Transverse colon (tissue), 4 donors: ENCODE measurements around the gene ATP10D. TPM values are rescaled to one million over a fixed set of nuclear protein-coding genes. Genes with fewer than 3 reads are reported as not detected.

Experiments used
- DNase-seq: peaks from one replicate; pipeline ENCODE4 v3.0.0-alpha.2; 2019
- H3K27ac ChIP-seq, 4 donors: fragments of 200-600 bp; sonication (generic); 2 replicates each; pipeline ENCODE4 v1.5.1; 2016 to 2018; ENCODE audit warnings: inconsistent platforms in 4 of 4
- H3K27me3 ChIP-seq: fragments of 200-600 bp; sonication (generic); 2 replicates; pipeline ENCODE4 v1.5.1; 2017; ENCODE audit warnings: inconsistent platforms
- H3K36me3 ChIP-seq, 4 donors: fragments of 200-600 bp; sonication (generic); 2 replicates each; pipeline ENCODE4 v1.5.1; 2017 to 2019; ENCODE audit warnings: inconsistent platforms in 4 of 4
- H3K4me1 ChIP-seq, 4 donors: fragments of 200-600 bp; sonication (generic); 2 replicates each; pipeline ENCODE4 v1.5.1; 2017 to 2020; ENCODE audit warnings: inconsistent platforms in 4 of 4
- H3K4me3 ChIP-seq, 4 donors: fragments of 200-600 bp; sonication (generic); 1 replicate in 1 of 4; 2 replicates in 3 of 4; pipeline versions ENCODE4 v1.5.1 to v1.6.1; 2017 to 2019; ENCODE audit warnings: inconsistent platforms in 4 of 4
- H3K9me3 ChIP-seq, 2 donors: fragments of 200-600 bp; sonication (generic); 2 replicates each; pipeline ENCODE4 v1.5.1; 2017 to 2019; ENCODE audit warnings: inconsistent platforms in 2 of 2
- CTCF ChIP-seq, 5 experiments: fragments of 200-600 bp in 3 of 5; fragments of 450-650 bp in 2 of 5; sonication (generic) in 3 of 5; IDR thresholded peaks; 1 replicate in 2 of 5; 2 replicates in 3 of 5; pipeline ENCODE4 v1.5.1; 2016 to 2017; ENCODE audit warnings: antibody characterized with exemption in 5 of 5, inconsistent platforms in 3 of 5, mild to moderate bottlenecking in 2 of 5, moderate library complexity in 1 of 5
- EP300 ChIP-seq: sonication (generic); formaldehyde crosslinking; IDR thresholded peaks from one replicate; pipeline ENCODE4 v1.6.1; 2017; ENCODE audit warnings: antibody characterized with exemption, low read depth
- POLR2A ChIP-seq: fragments of 450-650 bp; IDR thresholded peaks from one replicate; pipeline ENCODE4 v1.6.1; 2016; ENCODE audit warnings: antibody characterized with exemption, mild to moderate bottlenecking, moderate library complexity
- POLR2AphosphoS5 ChIP-seq, 3 donors: sonication (generic); formaldehyde crosslinking; IDR thresholded peaks; one replicate each; pipeline ENCODE4 v1.6.1; 2016; ENCODE audit warnings: antibody characterized with exemption in 3 of 3
- WGBS, 2 donors: methylation state at CpG; one replicate each; pipeline ENCODE4 v1.1.5; 2018; ENCODE audit warnings: low coverage in 1 of 2; 5-methylcytosine and 5-hydroxymethylcytosine counted together
- in situ Hi-C, 4 donors: fragments of 200-750 bp; cut with MboI; loops; one replicate each; pipeline versions ENCODE4 v1.15.0 to v1.15.1; 2017; ENCODE audit warnings: low sequenced_read_pairs in 3 of 4, low pct_ligation_motif_present in 1 of 4, low pct_unique_long_range_greater_than_20kb in 1 of 4
- intact Hi-C: fragments of 100-400 bp; cut with DNase I; formaldehyde crosslinking; loops from one replicate; pipeline ENCODE4 v1.15.1; 2023; ENCODE audit warnings: low total_unique reads
- total RNA-seq, 4 donors: library from RNA; depleted of rRNA; stranded (reverse); fragments of >200 nt; gene quantifications; one replicate each; pipeline ENCODE4 v1.1.0, GENCODE V29; 2016

ATP10D gene
- total RNA-seq, 4 donors from 2014 or later, result 3.8 to 14.1 (median 7.7) TPM

DNA sequence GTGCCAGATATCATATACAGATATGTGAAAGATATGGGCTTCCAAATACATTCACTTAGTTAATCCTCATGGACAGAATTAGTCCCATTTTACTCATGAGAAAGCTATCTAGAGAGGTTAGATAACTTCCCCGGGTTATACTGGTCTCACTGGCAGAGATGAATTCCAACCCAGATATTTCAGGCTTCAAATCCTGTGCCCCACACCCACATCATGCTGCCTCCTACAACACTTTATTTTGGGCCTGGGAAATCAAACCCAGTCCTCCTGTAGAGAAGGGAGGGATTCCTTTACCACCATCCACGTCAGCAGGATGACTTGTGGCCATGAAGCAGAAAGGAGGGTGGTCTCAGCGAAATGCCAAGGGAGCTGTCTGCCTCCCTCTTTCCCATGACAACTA, 113.8 kb downstream of the ATP10D start:
- DNase-seq, result no peak
- no peaks in the 10 kb centered on the region for H3K9me3 ChIP-seq
- 80 to 91% methylated on average over 1 to 3 of the region's 3 CpGs for WGBS, 2 donors
- H3K36me3 ChIP-seq, result no peaks in the 10 kb centered on the region
- in situ Hi-C loops, result no loop called here
- TF ChIP-seq CTCF (IDR thresholded peaks at IDR 0.05), result no peak
- TF ChIP-seq POLR2AphosphoS5 (IDR thresholded peaks at IDR 0.05), result no peak
- no peak for TF ChIP-seq POLR2A
- TF ChIP-seq EP300, result no peak
- H3K27ac ChIP-seq, result no peak overlapping the region
- no peaks in the 10 kb centered on the region for H3K27me3 ChIP-seq
- no peaks in the 10 kb centered on the region for H3K4me1 ChIP-seq
- intact Hi-C loops, result no loop called here
- H3K4me3 ChIP-seq, result no peak overlapping the region

- TF ChIP-seq CTCF (IDR thresholded peaks at IDR 0.05), result no peak
- no peak for TF ChIP-seq POLR2A
- no peak for TF ChIP-seq EP300
- no peak for TF ChIP-seq POLR2AphosphoS5 (IDR thresholded peaks at IDR 0.05)
- no peaks in the 10 kb centered on the region for H3K36me3 ChIP-seq
- H3K9me3 ChIP-seq, result no peaks in the 10 kb centered on the region
- WGBS, 2 donors, result 87 to 88% methylated on average over 3 of the region's 3 CpGs
- no peak overlapping the region for H3K4me3 ChIP-seq
- intact Hi-C loops (no loop called here), in situ Hi-C loops (no loop called here)
- no peaks in the 10 kb centered on the region for H3K27me3 ChIP-seq
- no peak for DNase-seq
- no peak overlapping the region for H3K27ac ChIP-seq
- H3K4me1 ChIP-seq, result no peaks in the 10 kb centered on the region
These were observed 121.4 kb downstream of the ATP10D start for GRCh38 chr4:47606482-47606881.

DNA sequence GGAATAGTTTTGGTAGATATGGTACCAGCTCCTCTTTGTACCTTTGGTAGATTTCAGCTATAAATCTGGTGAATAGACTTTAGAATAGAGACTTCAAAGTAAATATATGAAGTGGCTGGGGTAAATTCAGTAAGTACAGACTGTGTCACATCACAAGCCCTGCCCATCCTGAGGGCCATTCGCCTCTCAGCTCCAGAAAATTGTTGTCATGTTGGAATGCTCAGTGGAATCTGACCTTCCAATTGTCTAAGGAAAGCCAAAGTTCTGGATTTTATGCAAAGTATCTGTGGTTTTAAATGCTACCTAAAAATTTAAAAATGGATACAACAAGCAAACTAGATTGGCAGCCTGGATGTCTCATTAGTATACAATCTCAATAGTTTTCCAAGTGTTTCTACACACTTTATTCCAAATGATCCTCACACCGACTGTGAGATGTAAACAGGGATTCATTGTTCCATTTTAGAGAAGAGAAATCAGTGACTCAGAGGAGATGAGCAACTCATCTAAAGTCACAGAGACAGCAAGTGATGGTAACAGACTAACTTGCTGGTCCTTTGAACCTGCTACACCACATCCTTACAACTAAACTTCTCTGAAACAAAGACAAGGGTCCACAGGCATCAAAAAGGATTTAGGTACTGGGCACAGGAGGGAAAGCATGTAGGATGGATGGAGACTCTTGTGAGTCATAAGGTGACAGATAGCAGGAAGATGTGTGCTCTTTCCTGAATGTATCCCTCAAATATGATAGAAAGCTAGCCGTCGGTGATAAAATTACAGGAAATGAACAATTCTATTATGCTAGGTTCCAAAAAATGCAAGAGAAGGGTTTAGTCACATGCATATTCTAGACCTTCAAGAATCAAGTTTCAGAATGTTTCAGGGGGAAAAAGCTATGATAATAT, 127.3 kb downstream of the ATP10D start:
- DNase-seq, result no peak
- Histone ChIP-seq H3K9me3 (no peaks in the 10 kb centered on the region), H3K4me1 (no peaks in the 10 kb centered on the region), H3K36me3 (no peaks in the 10 kb centered on the region), H3K27ac (no peak overlapping the region), H3K4me3 (no peak overlapping the region), H3K27me3 (no peaks in the 10 kb centered on the region)
- in situ Hi-C loops (no loop called here), intact Hi-C loops (no loop called here)
- TF ChIP-seq EP300, result no peak
- TF ChIP-seq POLR2AphosphoS5 (IDR thresholded peaks at IDR 0.05), result no peak
- no peak for TF ChIP-seq POLR2A
- no peak for TF ChIP-seq CTCF (IDR thresholded peaks at IDR 0.05)
- 72 to 80% methylated on average over 4 of the region's 4 CpGs for WGBS, 2 donors

DNA sequence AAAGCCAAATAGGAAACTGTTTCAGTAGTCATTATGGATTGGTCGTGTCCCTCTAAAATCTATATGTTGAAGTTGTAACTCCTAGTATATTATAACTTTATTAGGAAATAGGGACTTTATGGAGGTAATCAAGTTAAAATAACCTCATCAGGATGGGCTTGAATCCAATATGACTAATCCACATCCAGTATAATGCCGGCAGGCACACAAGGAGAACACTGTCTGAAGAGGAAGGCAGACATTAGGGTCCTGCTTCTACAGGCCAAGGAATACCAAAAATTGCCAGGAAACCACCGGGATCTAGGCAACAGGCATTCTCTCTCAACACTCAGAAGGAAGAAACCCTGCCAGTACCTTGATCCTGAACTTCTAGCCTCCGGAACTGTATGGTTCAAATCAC, 130.3 kb downstream of the ATP10D start:
- H3K4me1 ChIP-seq, result no peaks in the 10 kb centered on the region
- no peak for TF ChIP-seq CTCF (IDR thresholded peaks at IDR 0.05)
- TF ChIP-seq POLR2AphosphoS5 (IDR thresholded peaks at IDR 0.05), result no peak
- TF ChIP-seq POLR2A, result no peak
- TF ChIP-seq EP300, result no peak
- no peak overlapping the region for H3K4me3 ChIP-seq
- H3K9me3 ChIP-seq, result no peaks in the 10 kb centered on the region
- in situ Hi-C loops (no loop called here), intact Hi-C loops (no loop called here)
- 62 to 96% methylated on average over 3 to 4 of the region's 4 CpGs for WGBS, 2 donors
- no peak for DNase-seq
- no peaks in the 10 kb centered on the region for H3K27me3 ChIP-seq
- no peaks in the 10 kb centered on the region for H3K36me3 ChIP-seq
- H3K27ac ChIP-seq, result no peak overlapping the region
